Measurements from ENCODE around the gene AGBL2.

GRCh38 chr11:47731475-47731874, 16.3 kb upstream of the AGBL2 start:
- TF ChIP-seq POLR2AphosphoS5 (IDR thresholded peaks at IDR 0.05): no peak
- TF ChIP-seq, protein P1, sequence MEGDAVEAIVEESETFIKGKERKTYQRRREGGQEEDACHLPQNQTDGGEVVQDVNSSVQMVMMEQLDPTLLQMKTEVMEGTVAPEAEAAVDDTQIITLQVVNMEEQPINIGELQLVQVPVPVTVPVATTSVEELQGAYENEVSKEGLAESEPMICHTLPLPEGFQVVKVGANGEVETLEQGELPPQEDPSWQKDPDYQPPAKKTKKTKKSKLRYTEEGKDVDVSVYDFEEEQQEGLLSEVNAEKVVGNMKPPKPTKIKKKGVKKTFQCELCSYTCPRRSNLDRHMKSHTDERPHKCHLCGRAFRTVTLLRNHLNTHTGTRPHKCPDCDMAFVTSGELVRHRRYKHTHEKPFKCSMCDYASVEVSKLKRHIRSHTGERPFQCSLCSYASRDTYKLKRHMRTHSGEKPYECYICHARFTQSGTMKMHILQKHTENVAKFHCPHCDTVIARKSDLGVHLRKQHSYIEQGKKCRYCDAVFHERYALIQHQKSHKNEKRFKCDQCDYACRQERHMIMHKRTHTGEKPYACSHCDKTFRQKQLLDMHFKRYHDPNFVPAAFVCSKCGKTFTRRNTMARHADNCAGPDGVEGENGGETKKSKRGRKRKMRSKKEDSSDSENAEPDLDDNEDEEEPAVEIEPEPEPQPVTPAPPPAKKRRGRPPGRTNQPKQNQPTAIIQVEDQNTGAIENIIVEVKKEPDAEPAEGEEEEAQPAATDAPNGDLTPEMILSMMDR (IDR thresholded peaks at IDR 0.05 in 8 of 11, conservative IDR thresholded peaks at IDR 0.05 in 3 of 11): no peak

Data from spleen (tissue), 7 donors.